ENCODE measurements around the gene TESK1. TPM values are rescaled to one million over a fixed set of nuclear protein-coding genes. Genes with fewer than 3 reads are reported as not detected.
A peak's percentile ranks its signal among the peaks of the same experiment; 100 is the strongest.

TESK1 gene
- total RNA-seq, 4 donors from 2014 or later: 23.2 to 44.3 (median 37.6) TPM

DNA sequence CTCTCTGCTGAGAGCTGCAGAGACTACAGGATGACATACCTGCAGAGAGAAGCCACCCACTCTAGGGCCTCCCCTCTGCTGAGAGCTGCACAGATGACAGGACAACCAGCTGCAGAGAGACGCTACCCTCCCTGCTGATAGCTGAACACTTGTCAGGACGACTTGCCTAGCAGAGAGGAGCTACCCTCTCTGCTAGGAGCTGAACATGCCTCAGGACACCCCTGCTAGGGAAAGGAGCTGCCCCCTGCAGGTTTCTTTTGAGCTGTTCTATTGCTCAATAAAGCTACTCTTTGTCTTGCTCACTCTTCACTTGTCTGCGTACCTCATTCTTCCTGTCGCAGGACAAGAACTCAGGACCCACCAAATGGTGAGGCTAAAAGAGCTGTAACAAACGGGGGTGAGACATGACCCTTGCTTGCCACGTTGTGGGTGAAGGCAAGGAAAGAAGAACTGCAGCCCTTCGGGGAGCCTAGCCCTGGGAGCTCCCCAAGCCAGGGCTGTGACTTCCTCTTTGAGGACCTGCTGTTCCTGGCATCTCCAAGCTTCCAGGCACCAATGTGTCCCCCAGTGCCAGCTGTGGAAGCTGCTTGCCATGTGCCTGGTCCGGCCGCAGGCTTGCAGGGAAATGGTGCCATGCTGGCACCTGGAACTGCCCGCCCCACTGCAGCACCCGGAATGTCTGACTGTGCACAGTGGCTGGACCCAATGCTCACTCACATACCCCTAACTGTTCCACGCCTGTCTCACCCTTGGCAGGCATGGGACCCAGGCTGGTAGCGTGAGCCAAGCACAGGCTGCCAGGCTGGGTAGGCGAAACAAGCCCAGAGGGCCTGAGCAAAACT, 5.1 kb upstream of the TESK1 start:
- TF ChIP-seq POLR2A (IDR thresholded peaks at IDR 0.05): no peak
- TF ChIP-seq, protein P1, sequence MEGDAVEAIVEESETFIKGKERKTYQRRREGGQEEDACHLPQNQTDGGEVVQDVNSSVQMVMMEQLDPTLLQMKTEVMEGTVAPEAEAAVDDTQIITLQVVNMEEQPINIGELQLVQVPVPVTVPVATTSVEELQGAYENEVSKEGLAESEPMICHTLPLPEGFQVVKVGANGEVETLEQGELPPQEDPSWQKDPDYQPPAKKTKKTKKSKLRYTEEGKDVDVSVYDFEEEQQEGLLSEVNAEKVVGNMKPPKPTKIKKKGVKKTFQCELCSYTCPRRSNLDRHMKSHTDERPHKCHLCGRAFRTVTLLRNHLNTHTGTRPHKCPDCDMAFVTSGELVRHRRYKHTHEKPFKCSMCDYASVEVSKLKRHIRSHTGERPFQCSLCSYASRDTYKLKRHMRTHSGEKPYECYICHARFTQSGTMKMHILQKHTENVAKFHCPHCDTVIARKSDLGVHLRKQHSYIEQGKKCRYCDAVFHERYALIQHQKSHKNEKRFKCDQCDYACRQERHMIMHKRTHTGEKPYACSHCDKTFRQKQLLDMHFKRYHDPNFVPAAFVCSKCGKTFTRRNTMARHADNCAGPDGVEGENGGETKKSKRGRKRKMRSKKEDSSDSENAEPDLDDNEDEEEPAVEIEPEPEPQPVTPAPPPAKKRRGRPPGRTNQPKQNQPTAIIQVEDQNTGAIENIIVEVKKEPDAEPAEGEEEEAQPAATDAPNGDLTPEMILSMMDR (IDR thresholded peaks at IDR 0.05): no peak
- H3K27me3 ChIP-seq: no peaks in the 10 kb centered on the region
- intact Hi-C loops (cut with DNase I): loop anchor here (5.0 kb wide), 1 partner anchor 132 kb away; the partner anchor contains the start of genes CREB3 and TLN1
- no peaks in the 10 kb centered on the region for H3K9me3 ChIP-seq
- no peak for DNase-seq
- 86% methylated on average over 9 to 14 of the region's 14 CpGs for WGBS, 2 donors
- H3K27ac ChIP-seq: no peak overlapping the region
- no peaks in the 10 kb centered on the region for H3K36me3 ChIP-seq
- H3K4me1 ChIP-seq: peaks cover 3 to 20% of the 10 kb centered on the region in 2 donors
- no peak overlapping the region for H3K4me3 ChIP-seq (replicated peaks in 1 of 3)

DNA sequence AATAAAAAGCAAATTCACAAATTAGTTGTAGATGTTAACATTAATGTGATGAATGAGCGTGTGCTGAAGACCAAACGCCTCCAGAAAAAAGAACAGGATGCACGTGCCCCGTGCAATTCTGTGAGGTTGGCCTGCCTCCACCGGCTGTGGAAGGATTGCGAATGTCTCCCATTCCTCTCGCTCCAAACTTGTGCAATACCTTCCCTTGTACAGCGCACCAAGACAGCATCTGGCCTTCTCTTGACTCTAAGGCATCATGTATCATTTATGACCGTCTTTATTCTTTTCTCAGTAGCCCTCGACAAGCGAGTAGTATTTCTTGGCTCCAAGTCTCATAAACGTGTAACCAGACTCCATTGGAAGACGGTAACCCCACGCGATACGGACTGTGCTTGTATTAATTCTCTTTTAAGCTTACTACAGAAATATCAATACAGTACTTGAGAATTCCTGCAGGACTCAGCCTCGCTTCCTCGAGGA, 1.5 kb upstream of the TESK1 start:
- DNase-seq: peak; percentile 47 to 54
- peaks cover 4 to 5% of the 10 kb centered on the region in 2 donors for H3K36me3 ChIP-seq
- peaks cover 12 to 32% of the 10 kb centered on the region in 2 donors for H3K4me1 ChIP-seq
- H3K27ac ChIP-seq: peak overlapping the region; percentile 20 to 93 (median 72)
- intact Hi-C loops (cut with DNase I): loop anchor here (5.0 kb wide), 1 partner anchor 129 kb away; the partner anchor contains the start of genes CREB3 and TLN1
- H3K4me3 ChIP-seq (replicated peaks in 1 of 3): peak overlapping the region in 1 of 3 donors; percentile 91
- H3K9me3 ChIP-seq: no peaks in the 10 kb centered on the region
- no peaks in the 10 kb centered on the region for H3K27me3 ChIP-seq
- TF ChIP-seq, protein P1 (IDR thresholded peaks at IDR 0.05): no peak
- TF ChIP-seq POLR2A (IDR thresholded peaks at IDR 0.05): no peak
- 18 to 22% methylated on average over 18 of the region's 18 CpGs for WGBS, 2 donors

DNA sequence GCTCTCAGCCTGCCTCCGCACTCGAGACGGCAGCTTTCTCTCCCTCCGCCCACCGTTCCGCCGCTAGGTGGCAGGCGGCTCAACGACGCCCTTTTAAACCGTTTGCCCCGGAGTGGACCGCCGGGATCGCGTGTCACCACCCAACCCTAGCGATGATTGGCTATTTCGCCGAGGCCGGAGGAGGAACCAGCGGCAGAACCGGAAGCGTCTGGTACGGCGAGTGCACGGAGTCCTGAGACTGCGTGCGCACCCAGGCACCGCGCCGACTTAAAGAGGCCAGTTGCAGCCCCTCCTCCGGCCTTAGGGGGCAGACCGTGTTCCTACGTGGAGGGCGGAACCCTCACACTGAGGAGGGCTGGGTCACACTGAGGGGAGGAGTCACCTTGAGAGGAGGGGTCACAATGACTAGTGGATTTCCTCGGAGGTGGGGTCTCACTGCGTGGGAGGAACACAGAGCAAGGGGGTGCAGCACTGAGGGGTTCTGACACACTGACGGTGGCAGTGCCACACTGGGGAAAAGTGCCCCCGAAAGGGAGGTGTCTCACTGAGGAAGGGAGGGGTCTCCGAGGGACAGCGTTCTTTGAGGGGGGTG, 980 bp upstream of the TESK1 start:
- H3K4me1 ChIP-seq: peaks cover 12 to 26% of the 10 kb centered on the region in 2 donors
- peak overlapping the region; percentile 81 to 93 (median 87) for H3K27ac ChIP-seq
- H3K36me3 ChIP-seq: peaks cover 8 to 9% of the 10 kb centered on the region in 2 donors
- H3K9me3 ChIP-seq: no peaks in the 10 kb centered on the region
- peak overlapping the region; percentile 8 to 91 (median 76) for H3K4me3 ChIP-seq (replicated peaks in 1 of 3)
- no peaks in the 10 kb centered on the region for H3K27me3 ChIP-seq
- intact Hi-C loops (cut with DNase I): loop anchor here (5.0 kb wide), 1 partner anchor 128 kb away; the partner anchor contains the start of genes CREB3 and TLN1
- DNase-seq: peak; percentile 100
- 0 to 1% methylated on average over 29 to 39 of the region's 41 CpGs for WGBS, 2 donors
- TF ChIP-seq POLR2A (IDR thresholded peaks at IDR 0.05): peak in 1 of 2 donors; percentile 91
- TF ChIP-seq, protein P1 (IDR thresholded peaks at IDR 0.05): peak; percentile 74 to 98 (median 94)

DNA sequence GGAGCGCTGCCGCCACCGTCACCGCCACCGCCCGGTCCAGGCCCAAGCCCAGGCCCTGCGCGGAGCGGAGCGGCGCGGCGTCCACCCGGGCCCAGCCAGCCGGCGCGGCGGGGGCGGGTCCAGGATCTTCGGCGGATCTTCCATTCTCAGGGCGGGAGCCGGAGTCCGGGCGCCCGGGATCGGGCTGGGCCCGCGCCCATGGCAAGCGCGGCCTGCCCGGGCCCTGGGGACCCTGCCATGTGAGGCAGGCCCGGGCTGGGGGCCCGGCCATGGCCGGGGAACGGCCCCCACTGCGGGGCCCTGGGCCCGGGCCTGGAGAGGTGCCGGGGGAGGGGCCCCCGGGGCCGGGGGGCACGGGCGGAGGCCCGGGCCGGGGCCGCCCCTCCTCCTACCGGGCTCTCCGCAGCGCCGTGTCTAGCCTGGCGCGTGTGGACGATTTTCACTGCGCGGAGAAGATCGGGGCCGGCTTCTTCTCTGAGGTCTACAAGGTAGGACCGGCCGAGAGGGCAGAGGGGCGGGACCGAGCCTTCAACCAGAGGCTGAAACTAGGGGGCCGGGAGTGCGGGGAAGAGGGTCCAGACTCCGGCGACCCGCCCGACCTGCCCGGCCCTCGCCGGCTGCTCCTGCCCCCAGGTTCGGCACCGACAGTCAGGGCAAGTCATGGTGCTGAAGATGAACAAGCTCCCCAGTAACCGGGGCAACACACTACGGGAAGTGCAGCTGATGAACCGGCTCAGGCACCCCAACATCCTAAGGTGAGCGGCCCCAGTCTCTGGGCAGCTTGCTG, 482 bp downstream of the TESK1 start:
- 0% methylated on average over 7 to 13 of the region's 76 CpGs for whole genome bisulfite sequencing, 2 donors
- peaks cover 12 to 21% of the 10 kb centered on the region in 2 donors for H3K4me1 ChIP-seq
- peak; percentile 32 to 40 for DNase-seq
- no peaks in the 10 kb centered on the region for H3K9me3 ChIP-seq
- H3K27ac ChIP-seq: peak overlapping the region in 1 of 3 donors; percentile 93
- TF ChIP-seq, protein P1 (IDR thresholded peaks at IDR 0.05): no peak
- TF ChIP-seq POLR2A (IDR thresholded peaks at IDR 0.05): no peak
- no peaks in the 10 kb centered on the region for H3K27me3 ChIP-seq
- H3K4me3 ChIP-seq (replicated peaks in 1 of 3): peak overlapping the region; percentile 30 to 91 (median 53)
- intact Hi-C loops (cut with DNase I): loop anchor here (5.0 kb wide), 1 partner anchor 42 kb away; no protein-coding TSS in a partner anchor
- peaks cover 17 to 19% of the 10 kb centered on the region in 2 donors for H3K36me3 ChIP-seq

Data from thyroid gland (tissue), 4 donors.